Cardiac septum (tissue), 1 donor: ENCODE data around the gene GNB2. TPM values are rescaled to one million over a fixed set of nuclear protein-coding genes. Genes with fewer than 3 reads are reported as not detected.
"Not testable (repeated sequence)": the region's sequence is repeated elsewhere in the genome, so short reads cannot be mapped to it uniquely, and the experiment has no call there.

Source experiments
- DNase-seq: peaks from one replicate; pipeline ENCODE4 v3.0.0-alpha.2; 2020; ENCODE audit warnings: low spot score
- intact Hi-C: fragments of 100-400 bp; cut with DNase I; formaldehyde crosslinking; loops from one replicate; pipeline ENCODE4 v1.14.0; 2022
- total RNA-seq: library from RNA; stranded (reverse); fragmentation: NEBNext Ultra II Directional; extraction: Animal tissue kit (Norgen Biotek cat#: 25700); gene quantifications from one replicate; pipeline ENCODE4 v1.2.1, GENCODE V29; 2021
- donor health status: DM: no; HTN: no; CAD: no.

The GNB2 gene
- total RNA-seq, 1 donor from 2014 or later, result 123 TPM

- DNase-seq, result no peak
- intact Hi-C loops, result loop anchor here (5.0 kb wide), 1 partner anchor 252 kb away; no protein-coding TSS in a partner anchor
These were observed 46.2 kb downstream of the GNB2 start for GRCh38 chr7:100719523-100720278.

GRCh38 chr7:100720279-100720670 lies 46.7 kb downstream of the GNB2 start, which contains the start of gene EPO:
Gene EPO, plus strand, starts transcription at chr7:100720468. Its CDS starts 513 bp downstream, at chr7:100720981.
- DNase-seq, result no peak
- intact Hi-C loops, result loop anchor here (5.0 kb wide), 1 partner anchor 253 kb away; no protein-coding TSS in a partner anchor

- intact Hi-C loops, result loop anchor here (5.0 kb wide), 1 partner anchor 254 kb away; no protein-coding TSS in a partner anchor
- no peak for DNase-seq
These were observed 47.3 kb downstream of the GNB2 start for GRCh38 chr7:100720671-100721504.

GRCh38 chr7:100721505-100721812 lies 47.9 kb downstream of the GNB2 start:
- intact Hi-C loops, result loop anchor here (5.0 kb wide), 1 partner anchor 254 kb away; no protein-coding TSS in a partner anchor
- no peak for DNase-seq

DNA sequence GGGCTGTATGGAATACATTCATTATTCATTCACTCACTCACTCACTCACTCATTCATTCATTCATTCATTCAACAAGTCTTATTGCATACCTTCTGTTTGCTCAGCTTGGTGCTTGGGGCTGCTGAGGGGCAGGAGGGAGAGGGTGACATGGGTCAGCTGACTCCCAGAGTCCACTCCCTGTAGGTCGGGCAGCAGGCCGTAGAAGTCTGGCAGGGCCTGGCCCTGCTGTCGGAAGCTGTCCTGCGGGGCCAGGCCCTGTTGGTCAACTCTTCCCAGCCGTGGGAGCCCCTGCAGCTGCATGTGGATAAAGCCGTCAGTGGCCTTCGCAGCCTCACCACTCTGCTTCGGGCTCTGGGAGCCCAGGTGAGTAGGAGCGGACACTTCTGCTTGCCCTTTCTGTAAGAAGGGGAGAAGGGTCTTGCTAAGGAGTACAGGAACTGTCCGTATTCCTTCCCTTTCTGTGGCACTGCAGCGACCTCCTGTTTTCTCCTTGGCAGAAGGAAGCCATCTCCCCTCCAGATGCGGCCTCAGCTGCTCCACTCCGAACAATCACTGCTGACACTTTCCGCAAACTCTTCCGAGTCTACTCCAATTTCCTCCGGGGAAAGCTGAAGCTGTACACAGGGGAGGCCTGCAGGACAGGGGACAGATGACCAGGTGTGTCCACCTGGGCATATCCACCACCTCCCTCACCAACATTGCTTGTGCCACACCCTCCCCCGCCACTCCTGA lies 49.1 kb downstream of the GNB2 start:
- intact Hi-C loops, result loop anchor here (5.0 kb wide), 1 partner anchor 255 kb away; no protein-coding TSS in a partner anchor
- no peak for DNase-seq

DNA sequence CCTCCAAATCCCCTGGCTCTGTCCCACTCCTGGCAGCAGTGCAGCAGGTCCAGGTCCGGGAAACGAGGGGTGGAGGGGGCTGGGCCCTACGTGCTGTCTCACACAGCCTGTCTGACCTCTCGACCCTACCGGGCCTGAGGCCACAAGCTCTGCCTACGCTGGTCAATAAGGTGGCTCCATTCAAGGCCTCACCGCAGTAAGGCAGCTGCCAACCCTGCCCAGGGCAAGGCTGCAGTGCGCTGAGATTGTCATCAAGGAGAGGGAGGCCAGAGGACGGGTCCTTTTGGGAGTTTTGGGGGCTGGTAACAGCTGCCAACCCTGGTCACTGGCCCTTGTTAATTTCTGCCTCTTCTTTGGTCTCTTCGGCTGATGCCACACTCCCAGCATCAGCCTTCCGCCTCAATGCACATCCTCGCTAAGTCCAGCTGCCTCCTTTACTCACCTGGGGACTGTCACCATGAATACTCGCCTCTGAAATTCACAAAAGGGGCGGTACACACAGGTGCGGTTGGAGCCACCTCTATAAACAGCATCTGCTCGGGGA lies 50.3 kb downstream of the GNB2 start:
- intact Hi-C loops, result loop anchor here (5.0 kb wide), 1 partner anchor 257 kb away; no protein-coding TSS in a partner anchor

GRCh38 chr7:100724364-100724763 lies 50.8 kb downstream of the GNB2 start:
- intact Hi-C loops, result loop anchor here (5.0 kb wide), 1 partner anchor 257 kb away; no protein-coding TSS in a partner anchor
- DNase-seq, result not testable (repeated sequence)

More for the DNA sequence above, 50.3 kb downstream of the GNB2 start:
- DNase-seq, result no peak

GRCh38 chr7:100726996-100727761 lies 53.6 kb downstream of the GNB2 start:
- intact Hi-C loops, result no loop called here

DNA sequence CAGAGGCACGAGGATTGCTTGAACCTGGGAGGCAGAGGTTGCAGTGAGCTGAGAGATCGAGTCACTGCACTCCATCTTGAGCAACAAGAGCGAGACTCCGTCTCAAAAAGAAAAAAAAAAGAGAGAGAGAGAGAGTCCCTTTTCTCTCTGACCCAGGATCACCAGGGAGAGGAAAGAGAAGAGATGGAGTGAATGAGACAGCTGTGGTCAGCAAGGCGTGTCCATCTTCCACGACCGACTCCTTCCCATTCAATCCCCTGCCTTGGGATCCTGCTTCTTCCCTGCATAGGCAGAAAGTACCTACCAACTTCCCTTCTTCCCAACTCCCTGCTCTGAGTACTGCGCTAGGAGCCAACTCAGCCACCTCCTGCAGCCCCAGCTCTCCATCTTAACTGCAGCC lies 54.7 kb downstream of the GNB2 start:
- intact Hi-C loops, result no loop called here
- no peak for DNase-seq

More at GRCh38 chr7:100726996-100727761, 53.6 kb downstream of the GNB2 start:
- no peak for DNase-seq

Other genes with a start within 250 kb of the GNB2 start
- 3.4 TPM for gene ZCWPW1, start 245.0 kb upstream of the GNB2 start, total RNA-seq
- 19.7 TPM for gene MEPCE, start 243.9 kb upstream of the GNB2 start, total RNA-seq
- gene PPP1R35, start 237.2 kb upstream of the GNB2 start, total RNA-seq, result 15.7 TPM
- gene SPACDR, start 209.5 kb upstream of the GNB2 start, total RNA-seq, result 1.1 TPM
- gene TSC22D4, start 194.5 kb upstream of the GNB2 start, total RNA-seq, result 35.0 TPM
- 0.22 TPM for gene NYAP1, start 189.8 kb upstream of the GNB2 start, total RNA-seq
- gene AGFG2, start 134.5 kb upstream of the GNB2 start, total RNA-seq, result 28.6 TPM
- gene SAP25, start 99.8 kb upstream of the GNB2 start, total RNA-seq, result not detected
- gene LRCH4, start 87.6 kb upstream of the GNB2 start, total RNA-seq, result 25.8 TPM
- gene FBXO24, start 87.4 kb upstream of the GNB2 start, total RNA-seq, result 0.40 TPM
- gene PCOLCE, start 71.4 kb upstream of the GNB2 start, total RNA-seq, result 39.5 TPM
- 9.2 TPM for gene MOSPD3, start 61.2 kb upstream of the GNB2 start, total RNA-seq
- gene TFR2, start 32.2 kb upstream of the GNB2 start, total RNA-seq, result 0.13 TPM
- not detected for gene ACTL6B, start 17.3 kb upstream of the GNB2 start, total RNA-seq
- 23.9 TPM for gene GIGYF1, start 20.5 kb downstream of the GNB2 start, total RNA-seq
- gene POP7, start 32.4 kb downstream of the GNB2 start, total RNA-seq, result 25.1 TPM
- gene EPO, start 46.7 kb downstream of the GNB2 start, total RNA-seq, result not detected
- gene ZAN, start 59.9 kb downstream of the GNB2 start, total RNA-seq, result not detected
- 23.9 TPM for gene EPHB4, start 153.8 kb downstream of the GNB2 start, total RNA-seq
- 6.9 TPM for gene SLC12A9, start 179.0 kb downstream of the GNB2 start, total RNA-seq
- 24.4 TPM for gene TRIP6, start 193.6 kb downstream of the GNB2 start, total RNA-seq
- gene SRRT, start 201.4 kb downstream of the GNB2 start, total RNA-seq, result 62.9 TPM
- 2.1 TPM for gene UFSP1, start 216.0 kb downstream of the GNB2 start, total RNA-seq
- 2.1 TPM for gene ACHE, start 222.1 kb downstream of the GNB2 start, total RNA-seq